Astrocyte of the cerebellum (primary cell): Measurements from ENCODE around the gene RTP5.
A peak's percentile ranks its signal among the peaks of the same experiment; 100 is the strongest.

Source experiments
- DNase-seq: peaks from one replicate; pipeline ENCODE4 v3.0.0-alpha.2; 2011; ENCODE audit warnings: low read depth
- H3K4me3 ChIP-seq: 2 replicates; pipeline ENCODE4 v1.5.1; 2011; ENCODE audit warnings: mild to moderate bottlenecking, low read depth, low read length, moderate library complexity
- CTCF ChIP-seq: IDR thresholded peaks from 2 replicates; pipeline ENCODE4 v1.5.1; 2012; ENCODE audit warnings: low read length, low read depth, moderate library complexity, mild to moderate bottlenecking; ENCODE audit errors: missing control alignments
- in situ Hi-C: cut with HindIII; loops from 2 replicates; pipeline ENCODE4 v1.10.0; 2017; ENCODE audit warnings: low sequenced_read_pairs

Gene RTP5

GRCh38 chr2:241900251-241901017 is 30.9 kb downstream of the RTP5 start:
- no peak for DNase-seq
- H3K4me3 ChIP-seq: no peak overlapping the region
- TF ChIP-seq CTCF: no peak
- in situ Hi-C loops: no loop called here

GRCh38 chr2:241901018-241901380 is 31.5 kb downstream of the RTP5 start:
- no peak overlapping the region for H3K4me3 ChIP-seq
- no peak for DNase-seq
- no peak for TF ChIP-seq CTCF
- in situ Hi-C loops: no loop called here

GRCh38 chr2:241901500-241902351 is 32.2 kb downstream of the RTP5 start:
- in situ Hi-C loops: no loop called here
- DNase-seq: no peak
- peak overlapping the region; percentile 0 for H3K4me3 ChIP-seq
- TF ChIP-seq CTCF: no peak

GRCh38 chr2:241902357-241902991 is 32.9 kb downstream of the RTP5 start:
- TF ChIP-seq CTCF: no peak
- in situ Hi-C loops: no loop called here
- no peak overlapping the region for H3K4me3 ChIP-seq
- no peak for DNase-seq

- H3K4me3 ChIP-seq: no peak overlapping the region
- TF ChIP-seq CTCF: no peak
- in situ Hi-C loops: no loop called here
- DNase-seq: no peak
Measured at GRCh38 chr2:241903121-241904010, 33.8 kb downstream of the RTP5 start.
